Body of pancreas (tissue), 4 donors: ENCODE measurements around the gene MT1M.

ENCODE experiments used
- CTCF ChIP-seq, 7 experiments: fragments of 450-650 bp in 4 of 7; fragments of 200-600 bp in 3 of 7; sonication (generic) in 3 of 7; IDR thresholded peaks; one replicate each; pipeline ENCODE4 v1.5.1; 2016 to 2019; ENCODE audit warnings: antibody characterized with exemption in 7 of 7
- POLR2A ChIP-seq, 3 donors: fragments of 450-650 bp; IDR thresholded peaks; one replicate each; pipeline ENCODE4 v1.6.1; 2016; ENCODE audit warnings: antibody characterized with exemption in 3 of 3, mild to moderate bottlenecking in 2 of 3

DNA sequence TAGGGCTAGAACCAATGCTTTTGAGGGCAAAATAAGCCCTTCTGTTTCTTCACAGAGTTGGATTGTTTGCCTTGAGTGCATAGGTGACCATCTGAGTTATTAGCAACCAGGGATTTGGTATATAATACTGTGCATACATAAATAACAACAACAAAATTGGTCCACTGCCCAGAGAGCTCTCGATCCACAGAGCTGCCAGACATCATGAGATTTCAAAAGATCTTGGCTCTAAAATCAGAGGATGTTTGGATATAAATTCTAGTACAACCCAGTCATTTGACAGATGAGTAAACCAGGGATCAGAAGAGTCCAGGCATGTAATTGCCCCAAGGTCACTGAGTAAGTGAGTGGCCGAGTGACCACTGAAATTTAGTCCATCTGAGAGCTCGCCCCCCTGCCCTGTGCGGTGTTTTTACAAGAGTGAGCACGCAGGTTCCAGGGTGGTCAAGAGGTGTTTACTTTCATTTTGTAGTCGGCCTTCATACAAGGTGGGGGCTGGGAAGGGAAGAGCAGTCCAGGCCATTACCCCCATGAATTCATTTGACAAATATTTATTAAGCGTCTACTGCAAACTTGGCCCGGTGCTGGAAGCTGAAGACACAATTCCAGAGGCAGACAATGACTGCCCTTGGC, 25.9 kb upstream of the MT1M start:
- TF ChIP-seq CTCF (IDR thresholded peaks at IDR 0.05) (no peak), POLR2A (IDR thresholded peaks at IDR 0.05) (no peak)
